Stimulated activated CD4-positive, alpha-beta T cell treated with anti-CD3 and anti-CD28 coated beads, Interleukin-15, amount 100 ng/mL, for 24 hours (primary cell): Measurements from ENCODE around the gene POLR2M.

Experiments
- DNase-seq: peaks from one replicate; pipeline ENCODE4 v3.0.0-alpha.2; 2020

The POLR2M gene

GRCh38 chr15:57706405-57707209, at the start of gene POLR2M:
TSS of gene POLR2M (plus strand) at chr15:57706714. CDS start at chr15:57706843, 129 bp downstream.
- peak; percentile 93 for DNase-seq

DNA sequence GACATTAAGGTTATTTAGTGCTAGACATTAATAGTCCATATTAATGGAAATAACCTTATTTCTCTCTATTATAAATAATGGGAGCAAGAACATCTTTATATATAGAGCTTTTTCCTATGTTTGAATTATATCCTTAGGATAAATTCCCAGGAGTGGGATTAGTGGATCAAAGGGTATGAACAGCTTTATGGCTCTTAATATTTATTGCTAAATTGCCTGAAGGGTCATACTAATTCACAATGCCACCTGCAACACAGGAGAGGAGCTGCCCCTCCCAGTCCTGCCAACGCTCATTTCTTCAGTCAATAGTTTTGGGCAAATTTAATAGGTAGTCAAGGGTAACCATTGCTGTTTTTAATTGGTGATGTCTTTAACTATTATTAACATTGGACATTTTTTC, 48.9 kb upstream of the POLR2M start:
- no peak for DNase-seq

DNA sequence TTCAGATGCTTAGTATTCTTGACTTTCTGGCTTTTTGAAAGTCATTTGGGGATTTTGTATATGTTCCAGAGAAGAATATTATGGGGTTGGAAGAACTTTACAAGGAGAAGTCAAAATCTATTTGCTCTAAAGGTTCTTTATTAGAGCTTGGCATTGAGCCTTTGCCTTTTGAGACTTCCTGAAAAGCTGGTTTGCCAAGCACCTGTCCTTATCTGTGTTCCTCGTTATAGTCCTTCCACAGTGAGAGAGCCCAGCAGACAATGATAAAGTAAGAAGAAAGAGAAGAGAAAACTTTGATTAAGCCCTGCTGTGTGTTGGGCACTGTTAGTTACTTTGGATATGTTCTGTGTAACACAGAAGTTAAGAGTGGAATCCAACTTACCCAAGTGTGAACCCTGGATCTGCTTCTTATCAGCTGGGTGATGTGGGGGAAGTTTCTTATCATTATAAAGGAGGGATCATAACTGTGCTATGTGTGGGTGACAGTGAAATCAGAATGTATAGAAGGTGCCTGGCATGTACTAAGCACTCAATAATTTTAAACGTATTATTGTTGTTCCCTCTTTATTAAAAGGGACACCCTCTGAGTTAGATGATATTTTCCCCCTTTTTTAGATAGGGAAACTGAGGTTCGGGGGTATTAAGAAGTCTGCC, 44.3 kb upstream of the POLR2M start:
- no peak for DNase-seq

DNA sequence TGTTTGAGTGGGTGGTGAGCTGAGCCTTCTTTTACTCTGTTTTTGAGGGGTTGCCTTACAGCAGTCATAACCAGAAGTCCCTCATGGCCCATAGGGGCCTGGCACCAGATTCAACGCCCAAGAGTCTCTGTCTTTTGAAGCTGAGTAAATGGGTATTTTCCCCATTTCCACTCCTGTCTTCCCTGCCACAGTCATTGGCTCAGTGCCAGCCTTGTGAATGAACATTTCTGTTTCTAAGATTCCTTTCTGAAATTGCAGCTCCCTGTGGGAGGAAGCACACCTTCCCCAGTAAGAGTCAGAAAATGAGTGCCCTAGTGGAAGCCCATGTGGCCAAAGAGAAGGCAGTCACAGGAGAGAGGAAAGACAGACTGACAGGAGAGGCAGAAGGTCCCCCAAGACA, 43.7 kb upstream of the POLR2M start:
- DNase-seq, result no peak

DNA sequence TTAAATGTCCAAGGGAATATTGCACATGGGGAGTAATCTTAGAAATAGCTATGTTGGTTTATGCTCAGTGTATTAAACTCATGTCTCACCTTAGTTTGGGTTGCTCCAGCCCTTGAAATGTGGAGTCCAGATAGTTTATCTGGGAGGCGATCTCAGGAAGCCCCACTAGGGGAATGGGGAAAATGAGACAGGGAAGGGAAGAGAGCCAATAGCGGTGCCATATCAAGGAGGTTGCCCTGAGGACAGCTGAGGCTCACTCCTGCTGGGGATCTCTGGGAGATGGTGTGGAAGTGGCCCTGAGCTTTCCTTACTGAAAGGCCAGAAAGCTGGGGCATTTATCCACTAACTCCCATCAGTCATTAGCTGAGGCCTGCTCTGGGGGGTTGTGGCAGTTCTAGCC, 43.3 kb upstream of the POLR2M start:
- no peak for DNase-seq

DNA sequence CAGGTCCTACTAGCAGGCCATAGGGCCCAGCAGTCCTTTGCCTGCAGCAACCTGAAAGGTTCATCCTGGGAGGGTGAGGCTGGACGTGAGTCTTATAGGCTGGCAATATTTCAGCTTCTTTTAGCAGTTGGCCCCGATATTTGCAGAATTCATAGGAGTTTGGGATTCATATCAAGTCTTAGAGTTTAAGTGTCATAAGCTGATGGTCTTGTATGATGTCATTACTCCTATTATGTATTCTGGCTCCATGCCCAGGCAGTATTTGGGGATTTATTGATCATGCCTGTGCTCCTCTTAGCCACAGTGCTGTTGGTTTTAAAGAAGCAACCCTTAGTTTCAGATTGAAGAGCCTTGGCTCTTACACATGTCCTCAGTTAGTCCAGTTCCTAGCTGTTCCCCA, 41.3 kb upstream of the POLR2M start:
- DNase-seq, result no peak

- no peak for DNase-seq
Measured at GRCh38 chr15:57665939-57666338, 40.6 kb upstream of the POLR2M start.

- no peak for DNase-seq
Measured at GRCh38 chr15:57667171-57667849, 39.2 kb upstream of the POLR2M start.

- DNase-seq, result no peak
Measured at GRCh38 chr15:57668016-57668415, 38.5 kb upstream of the POLR2M start.

DNA sequence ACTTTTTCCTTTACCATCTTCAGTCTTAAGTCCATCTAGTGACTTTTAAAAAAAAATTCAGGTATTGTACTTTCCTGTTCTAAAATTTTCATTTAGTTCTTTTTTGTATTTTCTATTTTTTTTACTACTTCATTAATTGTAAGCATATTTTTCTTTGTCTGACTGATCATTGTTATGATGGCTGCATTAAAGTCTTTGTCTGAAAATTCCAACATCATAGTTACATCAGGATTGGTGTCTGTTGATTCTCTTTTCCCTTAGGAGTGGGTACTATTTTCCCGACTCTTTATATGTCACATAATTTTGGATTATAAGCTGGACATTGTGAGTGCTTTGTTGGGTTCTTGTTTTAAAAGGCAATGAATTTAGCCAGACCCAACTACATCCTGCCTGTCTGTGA, 34.9 kb upstream of the POLR2M start:
- no peak for DNase-seq

DNA sequence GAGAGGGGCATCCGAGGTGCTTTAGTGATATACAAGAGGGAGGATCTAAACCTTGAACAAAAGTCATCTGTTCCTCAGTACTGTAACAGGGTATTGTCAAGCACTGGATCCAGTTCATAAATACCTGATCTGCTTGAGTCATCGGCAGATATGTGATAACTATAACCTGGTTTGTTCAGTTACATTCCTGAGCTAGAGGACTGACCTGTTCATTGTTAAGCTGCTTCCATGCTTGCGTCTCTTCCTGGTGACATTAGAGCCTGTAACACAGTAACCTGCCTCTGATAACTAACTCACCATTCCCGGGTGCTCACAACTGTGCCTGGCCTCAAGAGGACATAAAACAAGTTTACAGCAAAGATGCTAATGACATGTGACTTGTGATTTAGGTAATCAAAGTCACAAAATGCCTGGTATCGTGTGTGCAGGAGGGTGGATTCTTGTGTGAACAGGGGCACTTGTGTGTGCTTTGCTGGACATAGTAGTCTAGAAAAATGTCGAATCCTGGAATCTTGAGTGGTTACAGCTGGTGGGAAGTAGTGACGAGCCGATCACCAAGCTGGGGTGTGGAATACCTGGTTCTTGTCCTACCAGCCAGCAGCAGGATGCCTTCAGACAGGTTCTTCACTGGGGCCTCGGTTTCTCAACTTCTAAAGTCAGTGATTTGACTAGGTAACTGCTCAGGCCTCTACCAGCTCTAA, 30.9 kb upstream of the POLR2M start:
- DNase-seq, result no peak

DNA sequence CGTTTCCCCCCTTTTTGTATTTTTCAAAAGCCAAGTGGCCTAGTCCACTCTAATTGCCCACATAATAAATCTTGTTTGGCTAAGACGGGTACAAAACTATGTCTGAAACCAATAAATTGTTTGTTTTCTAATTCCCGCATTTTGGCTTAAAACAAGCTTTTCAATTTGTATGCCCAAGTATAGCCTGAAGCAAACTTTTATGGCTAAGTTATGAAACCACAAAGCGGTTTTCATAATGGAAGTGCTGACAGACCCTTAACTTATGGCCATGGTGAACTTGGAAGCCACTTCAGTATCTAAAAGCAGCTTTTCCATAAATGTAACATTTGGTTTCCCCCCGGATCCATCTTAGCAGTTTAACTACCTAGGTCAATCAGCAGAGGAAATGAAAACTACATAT, 29.9 kb upstream of the POLR2M start:
- no peak for DNase-seq

DNA sequence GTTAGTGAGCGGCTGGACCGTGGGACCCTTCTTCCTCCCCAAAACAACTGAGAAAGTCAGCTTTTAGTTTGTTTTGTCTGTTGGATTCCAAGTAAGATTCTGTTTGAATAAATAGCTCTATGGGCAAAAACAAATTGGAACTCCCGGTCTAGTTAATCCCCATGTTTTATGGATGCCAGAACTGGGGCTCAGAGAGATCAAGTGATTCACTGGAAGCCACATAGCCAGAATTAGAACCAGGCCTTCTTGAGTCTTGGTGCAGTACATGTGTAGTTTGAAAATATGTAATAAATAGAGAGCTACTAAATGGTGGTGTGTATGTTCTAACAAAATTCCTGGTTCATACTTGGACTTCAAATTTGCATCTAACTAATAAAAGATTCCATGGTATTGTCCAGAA, 29.3 kb upstream of the POLR2M start:
- no peak for DNase-seq

- DNase-seq, result no peak
Measured at GRCh38 chr15:57680021-57680420, 26.5 kb upstream of the POLR2M start.

GRCh38 chr15:57681011-57681410, 25.5 kb upstream of the POLR2M start:
- DNase-seq, result no peak

DNA sequence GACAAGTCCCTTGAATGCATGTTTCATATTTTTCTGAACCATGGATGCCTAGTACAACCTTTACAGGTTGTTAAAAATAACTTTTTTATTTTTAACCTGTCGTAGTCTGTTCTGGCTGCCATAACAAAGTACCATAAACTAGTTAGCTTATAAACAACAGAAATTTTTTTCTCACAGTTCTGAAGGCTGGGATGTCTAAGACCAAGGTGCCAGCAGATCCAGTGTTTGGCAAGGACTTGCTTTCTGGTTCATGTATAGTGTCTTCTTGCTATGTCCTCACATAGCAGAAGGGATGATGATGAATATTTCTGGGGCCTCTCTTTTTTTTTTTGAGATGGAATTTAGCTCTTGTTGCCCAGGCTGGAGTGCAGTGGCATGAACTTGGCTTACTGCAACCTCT, 23.0 kb upstream of the POLR2M start:
- no peak for DNase-seq

- no peak for DNase-seq
Measured at GRCh38 chr15:57684491-57685151, 21.9 kb upstream of the POLR2M start.

DNA sequence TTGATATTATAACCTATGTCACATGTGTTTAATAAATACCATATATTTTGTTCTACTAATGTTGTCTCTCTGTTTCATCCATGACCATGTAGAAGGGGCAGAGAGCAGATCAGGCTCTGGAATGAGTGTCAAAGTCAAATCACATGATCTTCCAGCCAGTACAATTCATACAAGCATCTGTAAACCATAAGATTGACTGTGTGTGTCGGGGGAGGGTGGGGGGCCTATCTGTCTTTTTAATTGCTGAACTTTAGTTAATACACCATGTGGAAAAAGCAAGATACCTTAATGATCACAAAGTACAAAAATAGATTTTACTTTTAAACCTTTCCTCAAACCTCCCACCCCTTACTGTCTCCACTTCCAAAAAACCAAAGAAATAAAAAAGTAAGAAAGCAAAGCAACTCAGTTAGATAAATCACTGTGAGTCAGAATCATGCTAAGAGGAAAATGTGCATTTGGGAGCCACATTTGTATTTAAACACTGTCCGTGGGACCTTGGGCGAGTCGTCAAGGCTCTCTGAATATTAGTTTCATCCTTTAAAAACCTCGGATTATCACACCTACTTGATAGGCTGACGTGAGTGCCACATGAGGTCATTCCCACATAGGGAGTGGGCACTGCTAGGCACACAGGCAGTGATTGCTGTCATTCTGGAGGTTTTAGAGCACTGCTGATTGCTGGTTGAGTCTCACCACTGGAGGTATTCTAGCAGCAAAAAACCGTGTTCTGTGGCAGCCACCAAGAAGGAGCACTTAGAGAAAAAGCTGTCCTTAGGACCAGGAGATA, 21.0 kb upstream of the POLR2M start:
- no peak for DNase-seq

GRCh38 chr15:57686657-57687056, 19.9 kb upstream of the POLR2M start:
- no peak for DNase-seq

DNA sequence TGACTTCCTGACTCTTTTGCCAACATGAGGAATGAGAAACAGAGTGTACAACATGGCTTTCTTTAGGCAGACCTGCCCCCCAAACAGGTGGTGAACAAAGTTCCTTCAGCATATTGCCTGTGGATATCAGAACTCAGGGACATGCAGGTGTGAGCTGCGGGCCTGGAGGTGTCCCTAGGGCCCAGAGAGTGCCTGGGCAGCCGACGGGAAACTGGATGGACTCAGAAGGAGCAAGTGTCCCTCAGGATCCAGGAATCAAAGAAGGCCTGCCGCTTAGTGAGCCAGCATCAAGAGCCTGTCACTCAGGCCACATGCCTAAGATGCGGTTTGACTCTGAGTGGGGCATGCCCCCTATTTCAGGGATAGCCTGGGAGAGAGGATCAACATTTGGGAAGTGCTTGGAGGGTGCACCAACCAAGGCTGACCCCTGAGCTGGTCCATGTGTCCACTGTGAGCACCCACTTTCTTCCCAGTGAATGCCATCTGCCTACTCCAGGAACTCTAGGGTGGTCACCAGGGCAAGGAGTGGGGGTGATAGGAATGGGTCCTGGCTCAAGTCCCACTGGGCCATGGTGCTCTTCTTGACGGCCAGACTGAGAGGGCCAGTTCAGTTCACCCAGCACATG, 16.1 kb upstream of the POLR2M start:
- DNase-seq, result no peak

DNA sequence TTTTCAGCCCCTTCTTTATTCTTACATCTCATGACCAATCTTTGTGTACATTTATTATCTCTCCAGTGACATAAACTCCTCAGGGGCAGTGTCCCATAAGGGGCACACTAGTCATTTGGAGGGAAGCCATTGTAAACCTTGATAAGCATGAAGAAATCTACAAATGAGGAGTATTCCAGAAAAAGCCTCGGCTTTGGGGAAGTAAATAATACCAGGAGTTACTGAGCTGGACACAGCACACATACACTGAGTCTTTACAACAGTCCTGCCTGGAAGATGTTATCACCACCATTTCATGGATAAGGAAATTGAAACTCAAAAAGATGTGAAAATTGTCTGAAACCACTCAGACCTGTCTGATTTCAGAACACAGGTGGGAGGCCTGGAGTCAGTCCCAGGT, 15.4 kb upstream of the POLR2M start:
- DNase-seq, result no peak

- no peak for DNase-seq
Measured at GRCh38 chr15:57692709-57693108, 13.8 kb upstream of the POLR2M start.
